HepG2 (cell line): Measurements from ENCODE around the gene THUMPD2. TPM values are rescaled to one million over a fixed set of nuclear protein-coding genes. Genes with fewer than 3 reads are reported as not detected.

Source experiments
- ATAC-seq: fragments of 200-7000 bp; cut with Tn5 transposase; 3 replicates; pipeline ENCODE4 v1.9.1; 2020; ENCODE audit warnings: mild to moderate bottlenecking, moderate library complexity
- BruUV-seq: library from RNA; stranded (reverse); fragments of 400-500 nt; replicated peaks from 2 replicates; lab custom pipeline; 2021; lab: Mats Ljungman, UMichigan
- CTCF ChIA-PET: fragments of 300-600 bp; formaldehyde crosslinking; extraction: SDS; loops from one replicate; lab custom pipeline; 2021; ENCODE audit warnings: low total read pairs, inconsistent platforms, low intra/inter-chr PET ratio; lab: Yijun Ruan, JAX
- POLR2A ChIA-PET: fragments of 350-600 bp; sonication (Branson Sonifier 250); formaldehyde crosslinking; loops from one replicate; lab custom pipeline; 2020; ENCODE audit warnings: antibody characterized with exemption, inconsistent platforms; lab: Yijun Ruan, JAX
- DNase-seq: peaks from one replicate; pipeline ENCODE4 v3.0.0-alpha.2; 2015; ENCODE audit warnings: low spot score
- FAIRE-seq: peaks from 3 replicates; lab custom pipeline; 2011; peaks lifted over from hg19 to GRCh38; lab: Jason Lieb, UNC
- H2AFZ ChIP-seq: one replicate; pipeline ENCODE4 v1.6.1; 2011; ENCODE audit warnings: low read length, inconsistent platforms
- H3K27ac ChIP-seq: fragments of 300-600 bp; 3 replicates; pipeline ENCODE4 v1.8.0; 2011; ENCODE audit warnings: mixed run types, mild to moderate bottlenecking, mixed read lengths, low read length, inconsistent platforms; ENCODE audit not compliant: insufficient read depth; ENCODE audit errors: extremely low read length
- H3K27me3 ChIP-seq, 2 experiments: fragments of 200-600 bp in 1 of 2; 2 replicates in 1 of 2; 3 replicates in 1 of 2; pipeline versions ENCODE4 v1.6.0 to v1.8.0; 2011; ENCODE audit warnings: low read length in 2 of 2, mild to moderate bottlenecking in 2 of 2, moderate library complexity in 2 of 2, inconsistent platforms in 1 of 2; ENCODE audit not compliant: insufficient read depth in 2 of 2, control insufficient read depth in 1 of 2
- H3K36me3 ChIP-seq, 2 experiments: fragments of 200-600 bp in 1 of 2; replicated peaks in 1 of 2; 2 replicates in 1 of 2; 3 replicates in 1 of 2; pipeline versions ENCODE4 v1.5.1 to v1.8.0; 2011; ENCODE audit warnings: low read length in 2 of 2, inconsistent platforms in 1 of 2; ENCODE audit not compliant: insufficient read depth in 2 of 2, control insufficient read depth in 1 of 2
- H3K4me1 ChIP-seq: 2 replicates; pipeline ENCODE4 v1.5.1; 2012; ENCODE audit warnings: low read length, inconsistent platforms; ENCODE audit not compliant: insufficient read depth
- H3K4me2 ChIP-seq: 2 replicates; pipeline ENCODE4 v1.6.0; 2011; ENCODE audit warnings: low read depth, low read length, inconsistent platforms
- H3K4me3 ChIP-seq, 3 experiments: fragments of 200-600 bp in 1 of 3; sonication (generic), shearing (Covaris generic) in 1 of 3; replicated peaks in 1 of 3; 2 replicates each; pipeline ENCODE4 v1.5.1; 2011 to 2016; ENCODE audit warnings: low read length in 3 of 3, inconsistent platforms in 2 of 3, low read depth in 2 of 3, mild to moderate bottlenecking in 2 of 3, control low read depth in 1 of 3, mixed read lengths in 1 of 3; ENCODE audit not compliant: insufficient read depth in 1 of 3
- H3K79me2 ChIP-seq: one replicate; pipeline ENCODE4 v1.6.1; 2011; ENCODE audit warnings: low read length, inconsistent platforms; ENCODE audit not compliant: insufficient read depth
- H3K9ac ChIP-seq: 2 replicates; pipeline ENCODE4 v1.6.0; 2011; ENCODE audit warnings: mild to moderate bottlenecking, low read depth, low read length, inconsistent platforms; ENCODE audit not compliant: insufficient read depth
- H3K9me3 ChIP-seq: 2 replicates; pipeline ENCODE4 v1.5.1; 2012; ENCODE audit warnings: mild to moderate bottlenecking, low read length
- H4K20me1 ChIP-seq: 2 replicates; pipeline ENCODE4 v1.6.0; 2011; ENCODE audit warnings: inconsistent platforms, mild to moderate bottlenecking, low read length, moderate library complexity; ENCODE audit not compliant: insufficient read depth
- ARNT ChIP-seq: fragments of 450-650 bp; IDR thresholded peaks from 2 replicates; pipeline ENCODE4 v1.6.1; 2017
- HNF1B ChIP-seq: sonication (generic); formaldehyde crosslinking; IDR thresholded peaks from 2 replicates; pipeline ENCODE4 v1.5.1; 2020; ENCODE audit warnings: mild to moderate bottlenecking, moderate library complexity, missing genetic modification reagents
- KDM6A ChIP-seq: IDR thresholded peaks from 2 replicates; pipeline ENCODE4 v1.6.1; 2016; ENCODE audit warnings: low read depth
- MBNL3 ChIP-seq: fragments of 250-450 bp; sonication (Bioruptor Pico); conservative IDR thresholded peaks from 2 replicates; pipeline ENCODE4 v1.8.0; 2022; ENCODE audit warnings: mild to moderate bottlenecking, inconsistent platforms
- NCOA2 ChIP-seq: sonication (generic); formaldehyde crosslinking; IDR thresholded peaks from 2 replicates; pipeline ENCODE4 v1.8.0; 2022; ENCODE audit warnings: inconsistent platforms
- PRDM15 ChIP-seq: sonication (generic); formaldehyde crosslinking; IDR thresholded peaks from 2 replicates; pipeline ENCODE4 v1.4.0; 2020; ENCODE audit warnings: missing genetic modification reagents
- SMARCE1 ChIP-seq: fragments of 450-650 bp; IDR thresholded peaks from 2 replicates; pipeline ENCODE4 v1.6.1; 2017; ENCODE audit warnings: borderline replicate concordance
- SP2 ChIP-seq: sonication (generic); formaldehyde crosslinking; IDR thresholded peaks from 2 replicates; pipeline ENCODE4 v1.5.1; 2020; ENCODE audit warnings: mild to moderate bottlenecking, missing genetic modification reagents
- ZBTB8A ChIP-seq: sonication (generic); formaldehyde crosslinking; IDR thresholded peaks from 2 replicates; pipeline ENCODE4 v1.4.0; 2020; ENCODE audit warnings: mild to moderate bottlenecking, low read depth, missing genetic modification reagents, borderline replicate concordance
- ZNF879 ChIP-seq: sonication (generic); formaldehyde crosslinking; IDR thresholded peaks from 2 replicates; pipeline ENCODE4 v1.8.1; 2023; ENCODE audit warnings: missing genetic modification reagents
- ZSCAN25 ChIP-seq: sonication (generic); formaldehyde crosslinking; IDR thresholded peaks from 2 replicates; pipeline ENCODE4 v1.8.0; 2022; ENCODE audit warnings: mild to moderate bottlenecking, missing genetic modification reagents
- WGBS: methylation state at CpG from one replicate; pipeline ENCODE4 v1.1.6; 2017; ENCODE audit warnings: low lambda C conversion rate; 5-methylcytosine and 5-hydroxymethylcytosine counted together
- in situ Hi-C: cut with HindIII; loops from 2 replicates; pipeline ENCODE4 v1.10.0; 2017; ENCODE audit warnings: low pct_unique_long_range_greater_than_20kb; ENCODE audit not compliant: extremely low pct_ligation_motif_present
- intact Hi-C: fragments of 100-400 bp; cut with micrococcal nuclease; formaldehyde crosslinking; loops from one replicate; pipeline ENCODE4 v1.10.0; 2022; ENCODE audit not compliant: unreplicated experiment
- polyA plus RNA-seq, 8 experiments: library from polyadenylated mRNA; depleted of rRNA in 3 of 8; stranded (reverse) in 7 of 8; unstranded in 1 of 8; fragments of >200 nt; fragmentation: Illumina TruSeq in 4 of 8; extraction: Trizol in 4 of 8; gene quantifications; 2 replicates each; pipeline versions ENCODE4 v1.2.1 to v1.2.3, GENCODE V29; 2011 to 2016; ENCODE audit warnings: low read depth in 4 of 8, missing spikeins in 1 of 8, mixed read lengths in 1 of 8; ENCODE audit not compliant: insufficient read depth in 1 of 8
- total RNA-seq, 5 experiments: library from RNA; depleted of rRNA; stranded (reverse); fragments of >200 nt; fragmentation: Illumina TruSeq; extraction: Trizol; gene quantifications; 2 replicates each; pipeline ENCODE4 v1.2.3, GENCODE V29; 2016; ENCODE audit warnings: low read depth in 1 of 5

Gene THUMPD2
- total and polyA plus RNA-seq, 2 of the 13 experiments (the other 11 are each of a cell fraction or from before 2014, with no cell fraction given), result 11.8 to 15.6 TPM

DNA sequence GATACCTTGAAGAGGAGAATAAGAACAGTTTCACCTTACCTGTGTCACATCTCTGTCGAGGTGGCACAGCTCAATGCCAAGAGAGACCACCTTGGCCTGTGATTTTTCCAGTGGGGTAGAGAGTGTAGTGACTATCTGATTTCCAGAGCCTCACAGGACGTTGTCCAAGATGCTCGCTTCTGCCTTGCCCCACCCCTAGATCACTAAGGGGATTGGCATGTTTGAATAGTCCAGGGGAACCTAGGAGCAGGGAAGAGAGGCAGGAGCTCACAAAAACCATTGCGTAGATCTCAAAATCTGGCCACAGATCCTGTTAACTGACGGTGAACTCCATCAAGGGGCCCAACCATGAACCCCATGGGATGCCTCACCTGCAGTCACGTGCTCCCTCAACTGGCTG lies 89.2 kb downstream of the THUMPD2 start:
- Histone ChIP-seq H3K27me3 (peaks cover 1 to 21% of the 10 kb centered on the region in 2 experiments; a peak in 4 of 5 replicates), H3K4me1 (peaks cover 9% of the 10 kb centered on the region), H3K9ac (no peak overlapping the region), H4K20me1 (no peaks in the 10 kb centered on the region), H3K4me2 (no peak overlapping the region), H3K36me3 (no peaks in the 10 kb centered on the region), H2AFZ (no peak overlapping the region), H3K27ac (no peak overlapping the region), H3K9me3 (0 out of 2 replicates have a peak, but pooled peaks cover 5% of the 10 kb centered on the region), H3K4me3 (no peak overlapping the region), H3K79me2 (no peaks in the 10 kb centered on the region)
- in situ Hi-C loops, result no loop called here
- ChIA-PET CTCF (no interaction called here), POLR2A (no interaction called here)
- intact Hi-C loops, result loop anchor here (10.0 kb wide), 1 partner anchor 175 kb away; no protein-coding TSS in a partner anchor
- BruUV-seq, result no TSS peak
- WGBS, result 25% methylated on average over 6 of the region's 6 CpGs
- TF ChIP-seq NCOA2 (no peak), KDM6A (CRISPR knock-in tag) (no peak), SMARCE1 (no peak), HNF1B (CRISPR knock-in tag) (no peak), PRDM15 (CRISPR knock-in tag) (no peak), SP2 (CRISPR knock-in tag) (no peak), ZNF879 (CRISPR knock-in tag) (no peak), ZBTB8A (no peak), MBNL3 (CRISPR knock-in tag) (no peak), ARNT (no peak), ZSCAN25 (CRISPR knock-in tag) (no peak)
- FAIRE-seq (no peak), DNase-seq (no peak), ATAC-seq (no peak)
